Activated T-cell treated with anti-CD3 and anti-CD28 coated beads for 24 hours (primary cell): ENCODE data around the gene UMODL1.
"Not testable (repeated sequence)": the region's sequence is repeated elsewhere in the genome, so short reads cannot be mapped to it uniquely, and the experiment has no call there.

Experiments
- DNase-seq: peaks from one replicate; pipeline ENCODE4 v3.0.0-alpha.2; 2020; ENCODE audit warnings: low read depth

The UMODL1 gene

GRCh38 chr21:42059141-42059540 lies 12.0 kb upstream of the UMODL1 start:
- DNase-seq, result no peak

GRCh38 chr21:42059721-42060120 lies 11.4 kb upstream of the UMODL1 start:
- DNase-seq, result no peak

DNA sequence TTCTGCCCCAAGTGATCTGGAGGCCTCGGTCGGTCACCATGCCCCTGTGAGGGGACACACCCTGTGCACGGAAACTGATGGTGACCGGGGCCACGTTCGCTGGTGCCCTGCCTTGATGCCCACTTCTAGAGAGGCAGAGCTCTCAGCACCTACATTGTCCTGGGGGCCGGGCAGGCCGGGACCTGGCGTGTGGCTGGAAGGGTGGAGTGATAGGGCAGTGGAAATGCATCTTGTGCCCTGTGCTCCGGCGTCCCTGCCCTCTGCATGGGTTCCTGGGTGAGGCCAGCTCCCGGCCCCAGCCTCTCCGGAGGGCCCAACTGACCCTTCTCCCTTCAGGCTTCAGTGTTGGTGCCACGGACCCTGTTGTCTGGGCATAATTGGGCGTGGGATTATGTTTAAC lies 11.0 kb upstream of the UMODL1 start:
- DNase-seq, result no peak

DNA sequence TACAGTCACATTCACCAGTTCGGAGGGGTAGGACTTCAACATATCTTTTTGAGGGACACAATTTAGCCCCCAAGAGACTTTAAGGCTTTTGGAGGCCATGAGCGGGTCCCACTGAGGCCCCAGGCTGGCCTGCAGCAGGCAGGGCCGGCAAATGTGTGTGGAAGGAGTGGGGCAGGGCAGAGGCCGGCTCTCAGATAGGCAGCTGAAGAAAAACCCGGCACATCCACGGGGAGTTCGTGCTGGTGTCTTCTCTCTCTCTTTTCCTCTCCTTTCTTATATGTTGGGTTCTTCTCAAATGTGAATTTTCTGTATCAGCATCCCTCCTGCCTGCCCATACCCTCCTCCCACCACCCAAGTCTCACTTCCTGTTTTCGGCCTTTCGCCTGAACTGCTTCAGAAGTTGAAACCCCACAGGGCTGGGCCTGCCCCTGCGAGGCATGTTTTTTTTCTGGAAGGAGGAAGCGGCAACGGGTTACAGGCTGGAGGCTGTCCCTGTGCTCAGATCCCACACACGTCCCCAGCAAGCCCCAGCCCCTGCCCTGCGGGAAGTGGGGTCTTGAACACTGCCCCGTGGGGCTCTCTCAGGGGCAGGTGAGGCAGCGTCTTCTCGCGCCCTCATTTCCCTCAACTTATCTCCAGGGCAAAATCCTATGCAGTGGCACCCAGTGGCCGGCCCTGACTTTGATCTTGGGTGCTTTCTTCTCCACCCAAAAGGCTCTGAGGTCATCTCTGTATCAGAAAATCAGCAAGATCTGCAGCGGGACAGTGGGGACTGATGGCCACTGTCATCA lies 9.7 kb upstream of the UMODL1 start:
- peak; percentile 27 for DNase-seq

GRCh38 chr21:42061986-42062235 lies 9.2 kb upstream of the UMODL1 start:
- no peak for DNase-seq

DNA sequence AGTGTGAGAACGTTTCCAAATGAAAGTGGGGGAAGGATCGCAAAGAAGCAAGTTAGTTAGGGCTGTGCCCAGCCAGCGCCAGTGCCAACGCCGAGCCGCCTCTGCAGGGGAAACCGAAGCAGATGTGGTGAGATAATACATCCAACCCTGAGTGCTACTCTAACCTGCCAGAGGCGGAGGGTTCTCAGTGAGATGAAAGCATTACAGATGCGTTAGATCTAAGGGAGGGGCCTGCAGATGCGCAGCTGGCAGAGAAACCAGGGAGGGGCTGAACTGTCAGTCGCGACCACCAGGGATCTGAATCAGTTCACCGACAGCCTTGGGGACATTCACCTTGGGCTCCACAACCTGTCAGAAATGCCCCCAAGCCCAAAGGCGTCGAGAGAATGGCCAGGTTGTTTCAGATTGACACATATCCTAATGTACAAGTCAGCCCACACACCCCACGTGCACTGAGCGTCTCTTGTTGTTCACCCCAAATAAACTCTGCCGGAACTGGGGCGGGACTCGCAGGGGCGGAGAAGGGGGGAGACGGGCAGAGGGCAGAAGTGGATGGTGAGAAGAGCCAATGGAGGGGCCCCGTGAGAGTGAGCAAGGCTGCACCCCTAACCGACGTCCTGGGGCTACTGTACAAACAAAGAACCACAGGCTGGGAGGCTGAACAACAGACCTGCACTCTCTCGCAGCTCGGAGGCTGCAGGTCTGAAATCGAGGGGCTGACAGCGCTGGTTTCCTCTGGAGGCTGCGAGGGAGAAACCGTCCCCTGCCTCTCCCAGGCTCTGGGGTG lies 8.7 kb upstream of the UMODL1 start:
- peak; percentile 61 for DNase-seq

DNA sequence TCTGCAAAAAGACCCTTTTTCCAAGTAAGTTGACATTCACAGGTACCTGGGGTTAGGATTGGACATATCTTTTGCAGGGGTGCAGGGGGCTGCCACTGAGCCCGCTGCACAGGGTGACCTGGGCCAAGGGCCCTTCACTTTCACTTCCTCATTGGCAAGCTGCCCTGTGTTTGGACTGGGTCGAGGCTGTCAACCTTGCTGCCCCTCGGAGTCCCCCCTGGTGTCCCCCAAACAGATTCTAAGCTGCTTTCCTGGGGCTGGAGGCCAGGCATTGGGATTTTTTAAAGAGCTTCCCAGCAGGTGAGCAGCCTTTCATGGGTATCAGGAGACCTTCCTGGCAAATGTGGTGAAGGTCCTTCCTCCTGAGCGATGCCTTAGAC lies 7.9 kb upstream of the UMODL1 start:
- no peak for DNase-seq

DNA sequence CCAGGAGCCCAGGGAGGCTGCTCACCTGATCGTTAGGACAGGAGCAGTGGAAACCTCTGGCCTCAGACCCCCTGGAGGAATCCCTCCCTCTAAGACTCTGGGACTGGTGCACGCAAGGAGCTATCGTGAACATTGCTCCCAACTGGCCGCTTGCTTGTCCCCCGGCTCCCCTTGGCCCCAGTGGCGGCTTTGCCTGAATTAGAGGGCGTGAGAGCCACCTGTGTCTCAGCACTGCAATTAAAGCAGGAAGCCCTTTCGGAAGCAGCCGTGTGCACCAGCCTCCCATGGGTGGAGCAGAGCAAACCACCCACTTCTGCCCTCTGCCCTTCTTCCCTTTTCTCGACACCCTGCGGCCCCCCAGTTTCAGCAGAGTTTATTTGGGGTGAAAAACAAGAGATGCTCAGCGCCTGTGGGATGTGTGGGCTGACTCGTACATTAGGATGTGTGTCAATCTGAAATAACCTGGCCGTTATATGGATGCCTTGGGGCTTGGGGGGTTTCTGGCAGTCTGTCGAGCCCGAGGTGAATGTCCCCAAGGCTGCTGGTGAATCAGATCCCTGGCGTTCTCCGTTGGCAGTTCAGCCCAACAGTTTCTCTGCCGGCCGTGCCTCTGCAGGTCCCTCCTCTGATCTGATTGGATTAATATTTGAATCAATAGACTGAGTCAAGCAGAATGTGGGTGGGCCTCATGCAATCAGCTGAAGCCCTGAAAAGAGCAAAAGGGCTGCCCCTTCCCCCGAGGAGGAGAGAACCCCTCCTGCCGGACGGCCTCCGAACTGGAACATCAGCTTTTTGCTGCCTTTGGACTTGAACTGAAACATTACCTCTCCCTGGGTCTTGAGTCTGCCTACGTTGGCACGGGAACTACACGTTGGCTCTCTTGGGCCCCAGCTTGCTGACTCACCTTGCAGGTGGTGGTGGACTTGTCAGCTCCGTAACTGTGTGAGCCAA lies 7.3 kb upstream of the UMODL1 start:
- peak; percentile 31 for DNase-seq

GRCh38 chr21:42066521-42066920 lies 4.6 kb upstream of the UMODL1 start:
- DNase-seq, result no peak

DNA sequence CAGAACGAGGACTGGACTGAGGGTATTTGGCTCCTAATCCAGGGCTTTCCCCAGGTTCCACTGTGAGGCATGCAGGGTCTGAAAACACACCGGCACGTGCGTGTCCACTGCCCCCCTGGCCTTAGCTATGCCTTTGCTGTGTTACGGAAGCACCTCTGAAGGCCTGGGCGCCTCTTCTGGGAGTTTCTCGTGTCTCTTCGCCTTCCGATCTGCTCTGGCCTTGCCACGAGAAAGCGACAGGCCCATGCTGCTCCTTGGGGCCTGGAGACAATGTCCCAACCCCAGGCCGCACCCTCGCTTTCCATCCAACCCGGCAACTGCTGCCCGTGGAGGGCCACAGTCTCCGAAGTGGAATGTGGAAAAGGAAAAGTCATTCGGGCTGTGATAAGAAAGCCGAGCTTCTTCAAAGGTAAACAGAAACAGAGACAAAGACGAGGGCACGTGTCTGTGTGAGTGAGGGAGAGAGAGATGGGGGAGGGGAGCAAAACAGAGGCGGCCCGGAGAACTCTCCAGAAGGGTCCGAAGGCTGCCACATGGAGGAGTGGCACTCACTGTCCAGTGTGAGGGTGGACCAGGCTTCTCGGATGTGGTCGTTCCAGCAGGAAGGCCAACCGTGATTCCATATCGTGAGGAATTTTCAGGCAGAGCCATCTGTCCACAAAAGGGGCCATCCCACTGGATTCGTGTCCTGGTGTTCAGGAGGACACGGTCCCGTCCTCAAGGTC lies 3.4 kb upstream of the UMODL1 start:
- DNase-seq, result no peak

DNA sequence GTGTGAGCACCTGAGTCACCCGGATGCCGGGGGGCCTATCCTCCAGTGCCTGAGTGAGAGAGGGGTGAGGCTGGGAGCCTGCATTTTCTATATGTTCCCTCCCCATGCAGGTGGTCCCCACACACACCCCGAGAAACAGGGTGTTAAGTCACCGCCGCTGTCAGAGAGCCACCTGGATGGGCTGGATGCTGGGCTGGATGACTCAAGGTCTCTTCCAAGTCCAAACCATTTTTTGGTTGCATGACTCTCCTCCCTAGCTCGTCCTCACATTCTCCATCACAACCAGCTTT lies 2.9 kb upstream of the UMODL1 start:
- DNase-seq, result no peak

DNA sequence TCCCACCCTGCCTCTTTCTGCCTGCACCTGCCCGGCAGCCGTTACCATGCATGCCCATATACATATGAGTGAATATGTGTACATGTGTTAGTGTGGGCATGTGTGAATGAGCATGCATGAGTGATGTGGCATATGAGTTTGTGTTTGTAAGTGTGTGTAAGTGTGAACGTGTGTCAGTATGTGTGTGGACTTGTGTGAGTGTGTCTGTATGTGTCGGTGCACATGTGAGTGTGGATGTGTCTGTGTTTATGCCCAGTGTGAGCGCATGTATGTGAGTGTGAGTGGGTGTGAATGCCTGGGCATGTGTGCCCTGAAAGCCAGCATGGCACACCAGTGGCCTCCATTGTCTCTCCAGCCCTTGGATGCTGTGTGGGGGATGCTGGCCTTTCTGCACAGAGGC lies 2.5 kb upstream of the UMODL1 start:
- DNase-seq, result no peak

DNA sequence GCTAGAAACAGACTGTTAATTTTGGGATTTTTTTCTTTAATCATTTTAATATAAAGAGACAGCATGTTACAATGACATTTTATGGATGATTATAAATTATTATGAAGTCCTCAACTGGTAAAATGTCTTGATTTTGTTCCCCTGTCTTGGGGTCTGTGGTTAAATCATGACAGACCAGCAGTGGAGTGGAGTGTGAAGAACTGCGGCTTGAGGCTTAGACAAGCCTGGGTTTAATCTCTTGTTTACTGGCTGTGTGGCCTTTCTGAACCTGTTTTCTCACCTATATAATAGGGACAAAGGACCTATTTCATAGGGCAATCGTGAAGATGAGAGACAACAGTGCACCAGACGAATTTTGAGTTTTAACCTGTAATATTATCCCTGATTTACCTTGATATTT lies 1.8 kb upstream of the UMODL1 start:
- no peak for DNase-seq

GRCh38 chr21:42069843-42070242 lies 1.3 kb upstream of the UMODL1 start:
- no peak for DNase-seq

DNA sequence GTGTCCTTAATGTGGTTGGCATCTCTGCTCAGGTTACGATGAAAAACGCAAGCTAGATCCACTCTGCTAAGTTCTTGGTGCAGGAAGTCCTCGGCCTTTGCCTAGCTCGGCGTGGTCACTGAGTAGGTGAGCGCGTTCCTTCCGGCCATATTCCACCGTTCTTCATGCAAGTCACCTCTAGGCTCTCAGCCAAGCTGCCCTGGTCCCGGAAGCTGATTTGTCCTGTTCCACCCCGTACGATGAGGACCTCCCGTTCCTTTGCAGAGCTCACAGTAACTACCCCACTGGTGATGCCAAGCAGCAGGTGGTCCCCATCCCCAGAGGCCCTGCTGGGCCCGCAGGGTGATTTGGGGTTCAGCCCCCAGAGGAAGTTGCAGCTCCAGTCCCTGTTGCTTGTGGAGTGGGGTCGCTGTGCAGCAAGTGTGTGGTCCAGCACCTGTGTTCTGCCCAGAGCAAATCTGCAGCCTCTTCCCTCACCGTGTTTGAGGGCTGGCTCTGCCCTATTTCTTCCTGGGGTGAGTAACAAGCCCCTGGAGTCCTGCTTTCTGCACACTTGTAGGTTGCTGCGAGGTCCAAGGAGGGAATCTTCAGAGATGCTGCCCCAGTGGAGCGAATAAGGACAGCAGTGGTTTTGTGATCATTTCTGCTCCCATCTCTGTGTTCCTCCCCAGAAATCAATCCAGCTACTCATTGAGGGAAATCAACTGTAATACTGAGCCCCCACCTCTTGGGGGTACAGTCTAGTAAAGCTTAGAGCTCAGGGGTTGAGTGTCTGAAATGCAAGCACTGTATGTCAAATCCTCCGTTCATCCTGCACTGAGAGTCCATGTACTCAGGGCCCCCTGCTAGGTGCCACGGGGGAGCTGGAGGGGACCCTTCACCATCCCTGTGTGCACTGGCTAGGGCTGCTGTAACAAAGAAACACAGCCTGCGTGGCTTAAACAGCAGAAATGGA lies 2.3 kb downstream of the UMODL1 start:
- DNase-seq, result no peak

DNA sequence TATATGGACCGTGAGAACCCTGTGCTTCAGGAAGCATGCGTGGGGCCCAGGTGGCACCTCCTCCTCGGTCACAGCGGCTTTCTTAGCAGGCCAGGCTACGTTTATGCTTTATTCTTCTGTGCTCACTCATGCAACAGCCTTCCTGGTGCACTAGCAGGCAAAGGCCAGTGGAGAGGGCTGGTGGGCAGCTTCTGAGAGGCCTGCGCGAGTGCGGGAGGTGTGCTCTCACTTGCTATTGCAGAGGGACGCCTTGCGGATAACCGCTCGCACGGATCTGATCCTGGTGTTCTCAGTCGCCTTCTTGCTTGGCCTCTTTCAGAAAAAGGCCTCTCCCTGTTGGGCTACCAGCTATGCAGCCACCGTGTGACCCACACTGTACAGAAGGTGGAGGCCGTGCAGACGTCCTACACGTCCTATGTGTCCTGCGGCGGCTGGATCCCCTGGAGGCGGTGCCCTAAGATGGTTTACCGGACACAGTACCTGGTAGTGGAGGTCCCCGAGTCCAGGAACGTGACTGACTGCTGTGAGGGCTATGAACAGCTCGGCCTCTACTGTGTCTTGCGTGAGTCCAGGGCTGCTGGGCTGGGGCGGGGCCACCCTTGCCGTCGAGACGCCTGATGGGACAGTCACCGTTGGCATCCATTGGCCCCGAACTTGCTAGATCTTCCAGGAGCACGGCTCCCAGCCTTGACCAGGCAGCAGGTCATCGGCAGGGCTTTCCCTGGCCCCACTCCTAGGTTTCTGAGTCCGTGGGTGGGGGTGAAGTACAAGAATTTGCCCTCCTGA lies 4.8 kb downstream of the UMODL1 start:
- no peak for DNase-seq

- DNase-seq, result not testable (repeated sequence)
These were observed 6.6 kb downstream of the UMODL1 start for GRCh38 chr21:42077685-42078238.

DNA sequence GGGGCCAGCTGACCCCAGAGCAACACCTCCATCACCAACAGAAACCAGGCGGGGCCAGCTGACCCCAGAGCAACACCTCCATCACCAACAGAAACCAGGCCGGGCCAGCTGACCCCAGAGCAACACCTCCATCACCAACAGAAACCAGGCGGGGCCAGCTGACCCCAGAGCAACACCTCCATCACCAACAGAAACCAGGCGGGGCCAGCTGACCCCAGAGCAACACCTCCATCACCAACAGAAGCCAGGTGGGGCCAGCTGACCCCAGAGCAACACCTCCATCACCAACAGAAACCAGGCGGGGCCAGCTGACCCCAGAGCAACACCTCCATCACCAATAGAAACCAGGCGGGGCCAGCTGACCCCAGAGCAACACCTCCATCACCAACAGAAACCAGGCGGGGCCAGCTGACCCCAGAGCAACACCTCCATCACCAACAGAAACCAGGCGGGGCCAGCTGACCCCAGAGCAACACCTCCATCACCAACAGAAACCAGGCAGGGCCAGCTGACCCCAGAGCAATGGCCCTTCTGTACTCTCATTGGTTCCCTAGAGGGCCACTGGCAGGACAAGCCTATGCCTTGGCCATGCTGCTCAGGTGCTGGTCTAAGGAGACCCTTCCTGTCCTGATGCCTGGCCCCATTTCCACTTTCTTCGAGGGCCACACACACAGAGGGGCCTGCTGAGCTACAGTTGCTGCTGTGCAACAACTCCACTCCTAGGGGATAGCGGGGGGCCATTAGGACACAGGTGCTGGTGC lies 7.3 kb downstream of the UMODL1 start:
- not testable (repeated sequence) for DNase-seq
